GM18507 (cell line): ENCODE measurements around the gene ACTG1.

ENCODE experiments used
- DNase-seq: peaks from one replicate; pipeline ENCODE4 v3.0.0; 2011; ENCODE audit warnings: low read depth; ENCODE audit not compliant: insufficient read length; ENCODE audit errors: extremely low spot score
- FAIRE-seq: peaks from 2 replicates; lab custom pipeline; 2011; peaks lifted over from hg19 to GRCh38; lab: Jason Lieb, UNC

Gene ACTG1

GRCh38 chr17:81509207-81509971 is 3.2 kb downstream of the ACTG1 start:
- DNase-seq (no peak), FAIRE-seq (no peak)

GRCh38 chr17:81508639-81509206 is 3.9 kb downstream of the ACTG1 start:
- no peak for DNase-seq
- FAIRE-seq, result no peak

- no peak for FAIRE-seq
Observed at GRCh38 chr17:81503619-81504018, 9.0 kb downstream of the ACTG1 start.

GRCh38 chr17:81502471-81503017 is 10.1 kb downstream of the ACTG1 start:
- DNase-seq, result no peak
- FAIRE-seq, result no peak

More at GRCh38 chr17:81503619-81504018, 9.0 kb downstream of the ACTG1 start:
- DNase-seq, result no peak

GRCh38 chr17:81500047-81500446 is 12.6 kb downstream of the ACTG1 start:
- DNase-seq (no peak), FAIRE-seq (no peak)

GRCh38 chr17:81499601-81499970 is 13.0 kb downstream of the ACTG1 start:
- no peak for FAIRE-seq
- DNase-seq, result no peak

- DNase-seq, result no peak
- no peak for FAIRE-seq
Observed at GRCh38 chr17:81498953-81499600, 13.5 kb downstream of the ACTG1 start.

GRCh38 chr17:81494626-81495377 is 17.8 kb downstream of the ACTG1 start:
- no peak for DNase-seq
- peak; percentile 72 for FAIRE-seq

- DNase-seq (no peak), FAIRE-seq (no peak)
Observed at GRCh38 chr17:81493198-81494038, 19.2 kb downstream of the ACTG1 start.

GRCh38 chr17:81492706-81493105 is 19.9 kb downstream of the ACTG1 start:
- FAIRE-seq (no peak), DNase-seq (no peak)

GRCh38 chr17:81492202-81492601 is 20.4 kb downstream of the ACTG1 start:
- FAIRE-seq, result no peak
- no peak for DNase-seq

- no peak for FAIRE-seq
- DNase-seq, result no peak
Observed at GRCh38 chr17:81491761-81492160, 20.8 kb downstream of the ACTG1 start.

GRCh38 chr17:81491181-81491581 is 21.4 kb downstream of the ACTG1 start:
- no peak for DNase-seq
- FAIRE-seq, result no peak

GRCh38 chr17:81489998-81490992 is 22.3 kb downstream of the ACTG1 start:
- FAIRE-seq (no peak), DNase-seq (no peak)

GRCh38 chr17:81489012-81489997 is 23.3 kb downstream of the ACTG1 start:
- no peak for FAIRE-seq
- DNase-seq, result no peak

GRCh38 chr17:81488276-81488860 is 24.2 kb downstream of the ACTG1 start:
- no peak for DNase-seq
- no peak for FAIRE-seq
